Gastroesophageal sphincter (tissue), 4 donors: ENCODE measurements around the gene CNNM2. TPM values are rescaled to one million over a fixed set of nuclear protein-coding genes. Genes with fewer than 3 reads are reported as not detected.
"Not testable (repeated sequence)": the region's sequence is repeated elsewhere in the genome, so short reads cannot be mapped to it uniquely, and the experiment has no call there.

Experiments used
- ATAC-seq: fragments of 150-250 bp; one replicate; pipeline ENCODE4 v1.9.1; 2016; ENCODE audit warnings: mild to moderate bottlenecking, moderate library complexity
- H3K27ac ChIP-seq, 4 donors: fragments of 200-600 bp; sonication (generic) in 3 of 4; 1 replicate in 3 of 4; 2 replicates in 1 of 4; pipeline ENCODE4 v1.5.1; 2016 to 2019
- H3K27me3 ChIP-seq: fragments of 200-600 bp; sonication (generic); one replicate; pipeline ENCODE4 v1.5.1; 2019
- H3K36me3 ChIP-seq, 2 donors: fragments of 200-600 bp; sonication (generic); one replicate each; pipeline ENCODE4 v1.5.1; 2019; ENCODE audit warnings: control low read depth in 1 of 2
- H3K4me1 ChIP-seq, 3 donors: fragments of 200-600 bp; sonication (generic); 1 replicate in 2 of 3; 2 replicates in 1 of 3; pipeline ENCODE4 v1.5.1; 2016 to 2019; ENCODE audit warnings: control low read depth in 2 of 3
- H3K4me3 ChIP-seq, 2 donors: fragments of 200-600 bp; sonication (generic); one replicate each; pipeline ENCODE4 v1.5.1; 2019; ENCODE audit warnings: mild to moderate bottlenecking in 1 of 2, moderate library complexity in 1 of 2
- H3K9me3 ChIP-seq, 3 donors: fragments of 200-600 bp; sonication (generic); one replicate each; pipeline ENCODE4 v1.5.1; 2017 to 2019; ENCODE audit warnings: control low read depth in 2 of 3
- CTCF ChIP-seq, 4 experiments: fragments of 200-600 bp in 2 of 4; fragments of 450-650 bp in 2 of 4; sonication (generic) in 1 of 4; IDR thresholded peaks; one replicate each; pipeline ENCODE4 v1.5.1; 2017 to 2019; ENCODE audit warnings: antibody characterized with exemption in 4 of 4, mild to moderate bottlenecking in 2 of 4, moderate library complexity in 2 of 4
- EP300 ChIP-seq: sonication (generic); formaldehyde crosslinking; IDR thresholded peaks from one replicate; pipeline ENCODE4 v1.6.1; 2017; ENCODE audit warnings: antibody characterized with exemption, mild to moderate bottlenecking
- POLR2A ChIP-seq, 2 donors: fragments of 450-650 bp; IDR thresholded peaks; one replicate each; pipeline ENCODE4 v1.6.1; 2017; ENCODE audit warnings: antibody characterized with exemption in 2 of 2, mild to moderate bottlenecking in 2 of 2, moderate library complexity in 1 of 2
- POLR2AphosphoS5 ChIP-seq: sonication (generic); formaldehyde crosslinking; IDR thresholded peaks from one replicate; pipeline ENCODE4 v1.6.1; 2017; ENCODE audit warnings: antibody characterized with exemption
- WGBS, 2 donors: methylation state at CpG; one replicate each; pipeline ENCODE4 v1.1.5; 2018; ENCODE audit warnings: low coverage in 1 of 2; 5-methylcytosine and 5-hydroxymethylcytosine counted together
- small RNA-seq, 4 donors: library from RNA; depleted of rRNA; stranded (forward); fragments of <200 nt; gene quantifications; one replicate each; pipeline ENCODE3, GENCODE V24; 2016
- total RNA-seq, 4 donors: library from RNA; depleted of rRNA; stranded (reverse); fragments of >200 nt; gene quantifications; one replicate each; pipeline ENCODE4 v1.1.0, GENCODE V29; 2016

Gene CNNM2
- total RNA-seq, 4 donors from 2014 or later: 3.8 to 10.7 (median 7.5) TPM

DNA sequence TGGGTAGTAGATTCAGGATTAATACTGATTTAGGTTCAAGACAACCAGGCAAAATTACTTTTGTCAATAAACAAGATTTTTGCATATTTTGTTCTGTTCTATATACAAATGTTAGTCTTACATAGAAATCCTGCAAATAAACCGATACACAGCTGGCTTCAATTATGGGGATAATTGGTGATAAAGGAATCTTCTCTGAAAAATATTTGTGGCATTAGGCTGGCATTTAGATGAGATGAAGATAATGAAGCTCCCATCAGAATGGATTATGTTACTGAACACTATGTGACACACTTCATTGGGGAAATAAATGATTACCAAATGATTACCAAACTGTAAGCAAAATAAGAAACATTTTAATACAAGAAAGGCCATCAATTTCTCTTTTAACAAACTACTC is 209.1 kb downstream of the CNNM2 start:
- WGBS, 2 donors: 86 to 95% methylated on average over 1 of the region's 1 CpG
- H3K36me3 ChIP-seq: peaks cover 0 to under 1% of the 10 kb centered on the region in 2 donors
- no peak for TF ChIP-seq POLR2A (IDR thresholded peaks at IDR 0.05)
- H3K27ac ChIP-seq: no peak overlapping the region
- H3K4me1 ChIP-seq: peaks cover 8 to 43% (median 10%) of the 10 kb centered on the region in 3 donors
- no peak for ATAC-seq
- no peaks in the 10 kb centered on the region for H3K9me3 ChIP-seq
- no peak overlapping the region for H3K4me3 ChIP-seq
- no peaks in the 10 kb centered on the region for H3K27me3 ChIP-seq

GRCh38 chr10:103130180-103130579 is 212.1 kb downstream of the CNNM2 start:
- not testable (repeated sequence) for H3K9me3 ChIP-seq, H3K4me3 ChIP-seq, ATAC-seq, H3K27ac ChIP-seq, H3K27me3 ChIP-seq
- Histone ChIP-seq H3K4me1 (peaks cover 3 to 16% (median 3%) of the 10 kb centered on the region in 3 donors), H3K36me3 (peaks cover 0 to 24% of the 10 kb centered on the region in 2 donors)
- WGBS, 2 donors: 100% methylated on average over 2 of the region's 5 CpGs; no CpG with 5 or more reads in 1 of the 2 donors

DNA sequence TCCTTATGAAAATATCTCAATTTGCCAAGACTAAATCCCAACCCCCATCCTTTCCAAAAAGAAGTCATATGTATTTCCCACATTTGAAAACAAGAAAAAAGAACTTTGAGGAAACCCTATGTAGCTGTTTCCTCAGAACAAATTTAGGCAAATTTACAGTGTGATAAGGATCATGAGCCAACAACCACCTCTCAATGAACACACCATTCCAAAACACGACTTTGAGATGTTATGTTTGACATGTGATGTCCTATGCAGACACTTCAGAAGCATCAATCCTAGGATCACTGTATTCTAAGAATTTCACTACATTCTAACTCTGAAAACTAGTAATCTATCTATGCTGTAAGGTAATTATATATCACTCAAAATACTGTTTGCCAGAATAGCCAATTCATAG is 212.8 kb downstream of the CNNM2 start:
- Histone ChIP-seq H3K27ac (no peak overlapping the region), H3K9me3 (no peaks in the 10 kb centered on the region), H3K27me3 (no peaks in the 10 kb centered on the region), H3K4me1 (peaks cover 2 to 8% (median 2%) of the 10 kb centered on the region in 3 donors), H3K4me3 (no peak overlapping the region), H3K36me3 (peaks cover 0 to 31% of the 10 kb centered on the region in 2 donors)
- no peak for TF ChIP-seq CTCF (IDR thresholded peaks at IDR 0.05)
- no peak for TF ChIP-seq POLR2AphosphoS5
- no peak for TF ChIP-seq EP300
- no peak for TF ChIP-seq POLR2A (IDR thresholded peaks at IDR 0.05)
- no peak for ATAC-seq
- WGBS, 2 donors: 64% methylated on average over 1 of the region's 1 CpG; no CpG with 5 or more reads in 1 of the 2 donors

GRCh38 chr10:103135168-103135567 is 217.1 kb downstream of the CNNM2 start:
- H3K27ac ChIP-seq, H3K27me3 ChIP-seq, H3K4me3 ChIP-seq, H3K4me1 ChIP-seq, ATAC-seq, H3K9me3 ChIP-seq: not testable (repeated sequence)
- 80% methylated on average over 2 of the region's 3 CpGs; no CpG with 5 or more reads in 1 of the 2 donors for WGBS, 2 donors
- H3K36me3 ChIP-seq: peaks cover 0 to 70% of the 10 kb centered on the region in 2 donors

- no peak for ATAC-seq
- Histone ChIP-seq H3K4me1 (peaks cover 4 to 21% (median 6%) of the 10 kb centered on the region in 3 donors), H3K27me3 (no peaks in the 10 kb centered on the region), H3K27ac (no peak overlapping the region), H3K4me3 (no peak overlapping the region), H3K9me3 (no peaks in the 10 kb centered on the region), H3K36me3 (peaks cover 0 to 61% of the 10 kb centered on the region in 2 donors)
- WGBS, 2 donors: 78% methylated on average over 3 of the region's 3 CpGs; no CpG with 5 or more reads in 1 of the 2 donors
- no peak for TF ChIP-seq POLR2A (IDR thresholded peaks at IDR 0.05)
- TF ChIP-seq EP300: no peak
- no peak for TF ChIP-seq CTCF (IDR thresholded peaks at IDR 0.05)
- no peak for TF ChIP-seq POLR2AphosphoS5
Measured at GRCh38 chr10:103139803-103140202, 221.7 kb downstream of the CNNM2 start.

Small RNA genes lying within 50 kb of the gene (small RNA-seq; reads per million reads assigned to genes)
- 0 reads per million in 4 donors for gene AS3MT
- 0 reads per million in 4 donors for gene RF00026
- 0 reads per million in 4 donors for gene RF02271

Other genes with a start within 250 kb of the CNNM2 start
- gene ARL3, start 203.9 kb upstream of the CNNM2 start, total RNA-seq: 1 to 10 TPM; 7.1 to 9.8 (median 9.1) TPM
- gene SFXN2, start 203.7 kb upstream of the CNNM2 start, total RNA-seq: 1 to 10 TPM in 2 of 4 donors, under 1 TPM in 2; 0.45 to 3.2 (median 1.2) TPM
- 100 to 1,000 TPM; 125 to 142 (median 132) TPM for gene WBP1L, start 174.3 kb upstream of the CNNM2 start, total RNA-seq
- not detected for gene CYP17A1, start 80.9 kb upstream of the CNNM2 start, total RNA-seq
- gene BORCS7, start 64.0 kb upstream of the CNNM2 start, total RNA-seq: 10 to 100 TPM; 24.3 to 47.3 (median 28.9) TPM
- gene AS3MT, start 48.8 kb upstream of the CNNM2 start, total RNA-seq: 10 to 100 TPM in 1 of 4 donors, 1 to 10 TPM in 3; 5.1 to 13.1 (median 8.9) TPM